OCI-LY1 (cell line): Measurements from ENCODE around the gene IFRD2.
A peak's percentile ranks its signal among the peaks of the same experiment; 100 is the strongest.

Experiments
- H2AFZ ChIP-seq: fragments of 200-600 bp; sonication (generic), shearing (Covaris generic); 2 replicates; pipeline ENCODE4 v1.6.0; 2014; ENCODE audit warnings: antibody characterized with exemption, mild to moderate bottlenecking, low read length
- H3F3A ChIP-seq: fragments of 200-600 bp; sonication (generic), shearing (Covaris generic); 2 replicates; pipeline ENCODE4 v1.6.0; 2014; ENCODE audit warnings: mild to moderate bottlenecking, antibody characterized with exemption, low read length, moderate library complexity; ENCODE audit not compliant: insufficient read depth
- H3K27ac ChIP-seq: fragments of 200-600 bp; sonication (generic); 2 replicates; pipeline ENCODE4 v1.5.1; 2014; ENCODE audit warnings: low read length, mixed run types, mild to moderate bottlenecking, low read depth; ENCODE audit not compliant: poor library complexity, severe bottlenecking
- H3K27me3 ChIP-seq: fragments of 200-600 bp; sonication (generic); 2 replicates; pipeline ENCODE4 v1.6.0; 2014; ENCODE audit warnings: antibody characterized with exemption, mild to moderate bottlenecking, low read length, moderate library complexity; ENCODE audit not compliant: insufficient read depth
- H3K36me3 ChIP-seq: fragments of 200-600 bp; sonication (generic); 2 replicates; pipeline ENCODE4 v1.6.1; 2014; ENCODE audit warnings: mild to moderate bottlenecking, antibody characterized with exemption, low read length, moderate library complexity, mixed read lengths; ENCODE audit not compliant: insufficient read depth
- H3K4me1 ChIP-seq: fragments of 200-600 bp; sonication (generic); 2 replicates; pipeline ENCODE4 v1.5.1; 2014; ENCODE audit warnings: mild to moderate bottlenecking, low read length, moderate library complexity; ENCODE audit not compliant: insufficient read depth, severe bottlenecking
- H3K4me2 ChIP-seq: fragments of 200-600 bp; sonication (generic), shearing (Covaris generic); 2 replicates; pipeline ENCODE4 v1.6.1; 2014; ENCODE audit warnings: low read length
- H3K4me3 ChIP-seq: fragments of 200-600 bp; sonication (generic); 2 replicates; pipeline ENCODE4 v1.5.1; 2014; ENCODE audit warnings: low read length, low read depth, mild to moderate bottlenecking, mixed read lengths; ENCODE audit not compliant: poor library complexity, severe bottlenecking
- H3K79me2 ChIP-seq: fragments of 200-600 bp; shearing (Covaris generic); 2 replicates; pipeline ENCODE4 v1.6.1; 2016; ENCODE audit warnings: mixed run types, low read length, mixed read lengths; ENCODE audit not compliant: insufficient read depth
- H3K9ac ChIP-seq: fragments of 200-600 bp; sonication (generic), shearing (Covaris generic); 2 replicates; pipeline ENCODE4 v1.6.1; 2014; ENCODE audit warnings: mild to moderate bottlenecking, low read length, mixed read lengths
- H3K9me2 ChIP-seq: fragments of 200-600 bp; sonication (generic), shearing (Covaris generic); 2 replicates; pipeline ENCODE4 v1.6.1; 2014; ENCODE audit warnings: low read depth, mild to moderate bottlenecking, low read length, mixed read lengths
- H3K9me3 ChIP-seq: fragments of 200-600 bp; shearing (Covaris generic); 2 replicates; pipeline ENCODE4 v1.6.1; 2014; ENCODE audit warnings: low read length, mixed read lengths
- H4K20me1 ChIP-seq: fragments of 200-600 bp; sonication (generic), shearing (Covaris generic); 2 replicates; pipeline ENCODE4 v1.6.0; 2016; ENCODE audit warnings: mild to moderate bottlenecking, low read length; ENCODE audit not compliant: insufficient read depth
- CTCF ChIP-seq: fragments of 200-600 bp; sonication (generic), shearing (Covaris generic); IDR thresholded peaks from 2 replicates; pipeline ENCODE4 v1.5.1; 2017; ENCODE audit warnings: mild to moderate bottlenecking, antibody characterized with exemption, low read length, moderate library complexity, mixed read lengths
- EZH2 ChIP-seq: fragments of 200-600 bp; sonication (generic), shearing (Covaris generic); IDR thresholded peaks from 2 replicates; pipeline ENCODE4 v1.8.0; 2017; ENCODE audit warnings: borderline replicate concordance, mixed run types, mild to moderate bottlenecking, antibody characterized with exemption, low read length, moderate library complexity, mixed read lengths

IFRD2 gene

GRCh38 chr3:50303013-50303815, 11.0 kb upstream of the IFRD2 start, which contains the start of gene HYAL1:
HYAL1 (minus strand) TSS chr3:50303574; CDS start chr3:50302956, 618 bp downstream.
- no peaks in the 10 kb centered on the region for H3F3A ChIP-seq
- H3K4me3 ChIP-seq = no peak within 1 kb of the TSS
- TF ChIP-seq CTCF = no peak
- TF ChIP-seq EZH2 = no peak
- no peaks in the 10 kb centered on the region for H3K79me2 ChIP-seq
- no peak within 1 kb of the TSS for H3K27ac ChIP-seq
- no peaks in the 10 kb centered on the region; the same call in 1 of the 2 replicates for H3K36me3 ChIP-seq
- H4K20me1 ChIP-seq = no peaks in the 10 kb centered on the region
- no peak within 1 kb of the TSS for H2AFZ ChIP-seq
- peaks cover 18% of the 10 kb centered on the region for H3K4me1 ChIP-seq
- no peaks in the 10 kb centered on the region for H3K27me3 ChIP-seq
- no peaks in the 10 kb centered on the region for H3K9me3 ChIP-seq
- H3K9ac ChIP-seq = no peak within 1 kb of the TSS
- H3K4me2 ChIP-seq = no peak within 1 kb of the TSS
- H3K9me2 ChIP-seq = no peaks in the 10 kb centered on the region

- H3K9me3 ChIP-seq = no peaks in the 10 kb centered on the region
- H3K9me2 ChIP-seq = no peaks in the 10 kb centered on the region
- no peak for TF ChIP-seq CTCF
- TF ChIP-seq EZH2 = no peak
- H3K9ac ChIP-seq = no peak overlapping the region
- H3K79me2 ChIP-seq = no peaks in the 10 kb centered on the region
- no peak overlapping the region for H2AFZ ChIP-seq
- H4K20me1 ChIP-seq = no peaks in the 10 kb centered on the region
- H3K4me3 ChIP-seq = no peak overlapping the region
- H3K4me1 ChIP-seq = peaks cover 21% of the 10 kb centered on the region
- no peak overlapping the region for H3K27ac ChIP-seq
- H3K36me3 ChIP-seq = no peaks in the 10 kb centered on the region; the same call in 1 of the 2 replicates
- no peaks in the 10 kb centered on the region for H3F3A ChIP-seq
- H3K4me2 ChIP-seq = no peak overlapping the region
- H3K27me3 ChIP-seq = no peaks in the 10 kb centered on the region
Observed at GRCh38 chr3:50302095-50303012, 10.1 kb upstream of the IFRD2 start.

GRCh38 chr3:50300681-50301254, 8.5 kb upstream of the IFRD2 start:
- Histone ChIP-seq H3K9ac (peak overlapping the region; percentile 79; the same call in 1 of the 2 replicates), H3K79me2 (no peaks in the 10 kb centered on the region), H4K20me1 (no peaks in the 10 kb centered on the region), H3K4me1 (peaks cover 21% of the 10 kb centered on the region), H3K27ac (peak overlapping the region; percentile 67), H3K4me3 (peak overlapping the region; percentile 93), H3F3A (no peaks in the 10 kb centered on the region), H3K9me3 (no peaks in the 10 kb centered on the region), H3K9me2 (no peaks in the 10 kb centered on the region), H2AFZ (no peak overlapping the region), H3K27me3 (no peaks in the 10 kb centered on the region), H3K36me3 (no peaks in the 10 kb centered on the region; the same call in 1 of the 2 replicates), H3K4me2 (peak overlapping the region; percentile 91)
- TF ChIP-seq CTCF = no peak
